Activated CD8-positive, alpha-beta T cell treated with anti-CD3 and anti-CD28 coated beads for 36 hours (primary cell): ENCODE data around the gene ALOX15B. TPM values are rescaled to one million over a fixed set of nuclear protein-coding genes. Genes with fewer than 3 reads are reported as not detected.

Experiments used
- ATAC-seq: fragments of 200-7000 bp; cut with Tn5 transposase; one replicate; pipeline ENCODE4 v1.10.0; 2021; ENCODE audit warnings: mild to moderate bottlenecking, moderate library complexity
- CTCF ChIA-PET: fragments of 350-600 bp; sonication (Branson Sonifier 250); formaldehyde crosslinking; loops from one replicate; lab custom pipeline; 2021; ENCODE audit warnings: antibody characterized with exemption; lab: Charles Lee
- POLR2A ChIA-PET: fragments of 350-600 bp; sonication (Branson Sonifier 250); formaldehyde crosslinking; loops from one replicate; lab custom pipeline; 2021; ENCODE audit warnings: antibody characterized with exemption; lab: Charles Lee
- DNase-seq: peaks from one replicate; pipeline ENCODE4 v3.0.0-alpha.2; 2020
- H3K27ac Mint-ChIP-seq: one replicate; pipeline ENCODE4 v1.8.0; 2021; ENCODE audit warnings: mild to moderate bottlenecking, mixed read lengths
- H3K27me3 Mint-ChIP-seq: one replicate; pipeline ENCODE4 v1.8.0; 2021; ENCODE audit warnings: mixed read lengths
- H3K36me3 Mint-ChIP-seq: one replicate; pipeline ENCODE4 v1.8.0; 2021; ENCODE audit warnings: low read depth, mixed read lengths
- H3K4me1 Mint-ChIP-seq: one replicate; pipeline ENCODE4 v1.8.0; 2021; ENCODE audit warnings: low read depth, mixed read lengths
- H3K4me3 Mint-ChIP-seq: one replicate; pipeline ENCODE4 v1.8.0; 2021; ENCODE audit warnings: mild to moderate bottlenecking, moderate library complexity, mixed read lengths
- H3K9me3 Mint-ChIP-seq: one replicate; pipeline ENCODE4 v1.8.0; 2021; ENCODE audit warnings: mixed read lengths
- CTCF ChIP-seq: fragments of 200-600 bp; IDR thresholded peaks from one replicate; pipeline ENCODE4 v1.8.0; 2022; ENCODE audit warnings: antibody characterized with exemption, mild to moderate bottlenecking
- intact Hi-C: fragments of 100-400 bp; cut with micrococcal nuclease; formaldehyde crosslinking; loops from one replicate; pipeline ENCODE4 v1.10.0; 2022
- total RNA-seq, 2 experiments: library from RNA; stranded (reverse); gene quantifications; one replicate each; pipeline ENCODE4 v1.2.3, GENCODE V29; 2021

Gene ALOX15B
- total RNA-seq, 2 experiments from 2014 or later: 0.16 TPM; not detected in 1

- Mint-ChIP-seq H3K9me3 (no peaks in the 10 kb centered on the region), H3K27ac (no peak overlapping the region), H3K4me3 (no peak overlapping the region), H3K27me3 (peaks cover 28% of the 10 kb centered on the region), H3K36me3 (no peaks in the 10 kb centered on the region), H3K4me1 (peaks cover 5% of the 10 kb centered on the region)
- DNase-seq (no peak), ATAC-seq (no peak)
- ChIA-PET CTCF (interaction anchor here (1.0 to 1.1 kb wide), 2 partner anchors 10 to 54 kb away, joined by 3 to 4 read pairs; no protein-coding TSS in a partner anchor), POLR2A (no interaction called here)
- no peak for TF ChIP-seq CTCF
- intact Hi-C loops: no loop called here
These were observed 32.7 kb upstream of the ALOX15B start for GRCh38 chr17:8005967-8006730.

- intact Hi-C loops: no loop called here
- ChIA-PET POLR2A (no interaction called here), CTCF (no interaction called here)
- no peak for TF ChIP-seq CTCF
- DNase-seq (no peak), ATAC-seq (no peak)
- Mint-ChIP-seq H3K4me1 (peaks cover 3% of the 10 kb centered on the region), H3K27ac (no peak overlapping the region), H3K27me3 (peaks cover 22% of the 10 kb centered on the region), H3K36me3 (no peaks in the 10 kb centered on the region), H3K9me3 (no peaks in the 10 kb centered on the region), H3K4me3 (no peak overlapping the region)
These were observed 31.8 kb upstream of the ALOX15B start for GRCh38 chr17:8006836-8007680.

GRCh38 chr17:8007836-8008235, 31.0 kb upstream of the ALOX15B start:
- POLR2A ChIA-PET: no interaction called here
- H3K9me3 Mint-ChIP-seq: no peaks in the 10 kb centered on the region
- intact Hi-C loops: no loop called here
- CTCF ChIA-PET: interaction anchor here (0.9 to 1.2 kb wide), 2 partner anchors 11 to 35 kb away, joined by 3 read pairs; no protein-coding TSS in a partner anchor
- no peak overlapping the region for H3K27ac Mint-ChIP-seq
- no peaks in the 10 kb centered on the region for H3K4me1 Mint-ChIP-seq
- no peak for TF ChIP-seq CTCF
- peaks cover 19% of the 10 kb centered on the region for H3K27me3 Mint-ChIP-seq
- no peaks in the 10 kb centered on the region for H3K36me3 Mint-ChIP-seq
- H3K4me3 Mint-ChIP-seq: no peak overlapping the region
- ATAC-seq: no peak
- DNase-seq: no peak

DNA sequence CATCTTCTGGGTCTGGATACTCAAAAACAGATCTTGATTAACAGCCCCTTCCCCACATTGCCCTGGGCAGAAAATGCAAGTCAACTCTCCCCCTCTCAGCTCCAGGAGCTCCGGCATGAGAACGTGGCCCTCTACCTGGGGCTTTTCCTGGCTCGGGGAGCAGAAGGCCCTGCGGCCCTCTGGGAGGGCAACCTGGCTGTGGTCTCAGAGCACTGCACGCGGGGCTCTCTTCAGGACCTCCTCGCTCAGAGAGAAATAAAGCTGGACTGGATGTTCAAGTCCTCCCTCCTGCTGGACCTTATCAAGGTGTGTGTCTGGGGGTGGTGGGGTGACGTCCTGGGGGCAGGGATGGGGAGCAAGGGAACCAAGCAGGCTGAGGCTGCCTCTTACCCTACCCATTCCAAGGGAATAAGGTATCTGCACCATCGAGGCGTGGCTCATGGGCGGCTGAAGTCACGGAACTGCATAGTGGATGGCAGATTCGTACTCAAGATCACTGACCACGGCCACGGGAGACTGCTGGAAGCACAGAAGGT, 26.7 kb upstream of the ALOX15B start:
- POLR2A ChIA-PET: no interaction called here

More for the DNA sequence above, 26.7 kb upstream of the ALOX15B start:
- DNase-seq: no peak
- TF ChIP-seq CTCF: no peak
- no peaks in the 10 kb centered on the region for H3K9me3 Mint-ChIP-seq
- H3K4me1 Mint-ChIP-seq: peaks cover 5% of the 10 kb centered on the region
- H3K27me3 Mint-ChIP-seq: peaks cover 7% of the 10 kb centered on the region
- intact Hi-C loops: no loop called here
- no peak overlapping the region for H3K4me3 Mint-ChIP-seq
- ATAC-seq: no peak
- CTCF ChIA-PET: no interaction called here
- H3K27ac Mint-ChIP-seq: no peak overlapping the region
- H3K36me3 Mint-ChIP-seq: no peaks in the 10 kb centered on the region
